ENCODE measurements around the gene PYGO2. TPM values are rescaled to one million over a fixed set of nuclear protein-coding genes. Genes with fewer than 3 reads are reported as not detected.

PYGO2 gene
- polyA plus RNA-seq, 4 donors: 22.1 to 34.7 (median 24.8) TPM

GRCh38 chr1:155001675-155002463 is 40.3 kb upstream of the PYGO2 start:
- 0 to 1% (median 1%) methylated on average over 26 to 38 of the region's 38 CpGs for WGBS, 3 donors
- peaks cover 0 to 27% (median 0%) of the 10 kb centered on the region in 3 donors for H3K36me3 ChIP-seq (ENCODE audit: control insufficient read depth in 3 of 3, insufficient read depth in 2 of 3, low read depth in 1 of 3, low read length in 3 of 3)
- no peaks in the 10 kb centered on the region for H3K9me3 ChIP-seq (ENCODE audit: control insufficient read depth in 2 of 2, insufficient read depth in 1 of 2, low read depth in 1 of 2, low read length in 1 of 2)
- peak; percentile 99 for DNase-seq
- H3K4me3 ChIP-seq (ENCODE audit: low read depth in 1 of 3, low read length in 3 of 3): peak overlapping the region; percentile 70 to 78 (median 77)
- no peaks in the 10 kb centered on the region for H3K27me3 ChIP-seq (ENCODE audit: control insufficient read depth in 3 of 3, insufficient read depth in 3 of 3, low read length in 3 of 3)
- FAIRE-seq: no peak
- peaks cover 8 to 43% (median 21%) of the 10 kb centered on the region in 3 donors for H3K4me1 ChIP-seq (ENCODE audit: control insufficient read depth in 3 of 3, insufficient read depth in 2 of 3, low read depth in 1 of 3, low read length in 2 of 3)
- H3K27ac ChIP-seq (ENCODE audit: low read depth in 1 of 3, low read length in 2 of 3): peak overlapping the region; percentile 91 to 97 (median 94)

- H3K27ac ChIP-seq (ENCODE audit: low read depth in 1 of 3, low read length in 2 of 3): peak overlapping the region; percentile 91 to 97 (median 94)
- H3K4me3 ChIP-seq (ENCODE audit: low read depth in 1 of 3, low read length in 3 of 3): peak overlapping the region; percentile 70 to 78 (median 77)
- DNase-seq (no peak), FAIRE-seq (no peak)
- peaks cover 0 to 22% (median 0%) of the 10 kb centered on the region in 3 donors for H3K36me3 ChIP-seq (ENCODE audit: control insufficient read depth in 3 of 3, insufficient read depth in 2 of 3, low read depth in 1 of 3, low read length in 3 of 3)
- H3K4me1 ChIP-seq (ENCODE audit: control insufficient read depth in 3 of 3, insufficient read depth in 2 of 3, low read depth in 1 of 3, low read length in 2 of 3): peaks cover 8 to 37% (median 21%) of the 10 kb centered on the region in 3 donors
- WGBS, 3 donors: 0 to 1% (median 0%) methylated on average over 11 of the region's 11 CpGs
- no peaks in the 10 kb centered on the region for H3K9me3 ChIP-seq (ENCODE audit: control insufficient read depth in 2 of 2, insufficient read depth in 1 of 2, low read depth in 1 of 2, low read length in 1 of 2)
- no peaks in the 10 kb centered on the region for H3K27me3 ChIP-seq (ENCODE audit: control insufficient read depth in 3 of 3, insufficient read depth in 3 of 3, low read length in 3 of 3)
These were observed 39.8 kb upstream of the PYGO2 start for GRCh38 chr1:155001425-155001674.

DNA sequence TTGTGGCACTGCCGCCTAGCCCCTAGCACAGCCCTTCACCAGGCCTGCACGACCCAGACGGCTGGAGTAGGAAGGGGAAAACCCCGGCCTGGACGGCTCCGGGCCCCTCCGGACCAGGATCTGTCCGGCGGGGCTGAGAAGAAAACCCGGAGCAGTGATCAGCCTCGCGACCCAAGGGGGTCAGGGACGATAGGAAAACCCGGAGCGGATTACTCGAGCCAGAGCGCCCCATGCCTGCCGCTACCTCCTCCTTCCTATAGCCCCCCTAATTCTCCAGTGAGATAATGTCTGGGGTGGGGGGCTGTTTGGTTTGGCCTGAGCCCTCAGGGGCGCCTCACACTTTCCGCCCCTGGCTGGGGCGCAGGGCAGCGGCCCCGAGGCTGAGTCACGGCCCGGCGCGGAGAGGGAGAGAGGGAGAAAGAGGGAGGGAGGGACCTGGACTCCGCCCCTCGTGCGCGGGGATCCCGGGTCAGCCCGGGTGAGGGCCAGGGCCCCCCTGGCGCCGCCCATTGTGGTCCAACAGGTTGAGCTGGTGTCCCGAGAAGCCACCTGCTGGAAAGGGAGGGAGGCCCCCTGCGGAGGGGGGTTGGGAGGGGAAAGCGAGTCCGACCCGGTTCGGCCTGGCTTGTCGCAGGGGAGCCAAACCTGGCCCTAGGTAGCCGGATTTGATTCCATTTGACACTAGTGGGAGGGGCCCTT is 39.3 kb upstream of the PYGO2 start:
- peaks cover 3 to 33% (median 18%) of the 10 kb centered on the region in 3 donors for H3K4me1 ChIP-seq (ENCODE audit: control insufficient read depth in 3 of 3, insufficient read depth in 2 of 3, low read depth in 1 of 3, low read length in 2 of 3)
- WGBS, 3 donors: 0 to 1% (median 1%) methylated on average over 33 to 43 of the region's 43 CpGs
- H3K27me3 ChIP-seq (ENCODE audit: control insufficient read depth in 3 of 3, insufficient read depth in 3 of 3, low read length in 3 of 3): no peaks in the 10 kb centered on the region
- no peaks in the 10 kb centered on the region for H3K9me3 ChIP-seq (ENCODE audit: control insufficient read depth in 2 of 2, insufficient read depth in 1 of 2, low read depth in 1 of 2, low read length in 1 of 2)
- peaks cover 0 to 17% (median 0%) of the 10 kb centered on the region in 3 donors for H3K36me3 ChIP-seq (ENCODE audit: control insufficient read depth in 3 of 3, insufficient read depth in 2 of 3, low read depth in 1 of 3, low read length in 3 of 3)
- H3K27ac ChIP-seq (ENCODE audit: low read depth in 1 of 3, low read length in 2 of 3): peak overlapping the region; percentile 91 to 97 (median 94)
- no peak for FAIRE-seq
- peak; percentile 96 to 99 for DNase-seq
- peak overlapping the region; percentile 70 to 78 (median 77) for H3K4me3 ChIP-seq (ENCODE audit: low read depth in 1 of 3, low read length in 3 of 3)

DNA sequence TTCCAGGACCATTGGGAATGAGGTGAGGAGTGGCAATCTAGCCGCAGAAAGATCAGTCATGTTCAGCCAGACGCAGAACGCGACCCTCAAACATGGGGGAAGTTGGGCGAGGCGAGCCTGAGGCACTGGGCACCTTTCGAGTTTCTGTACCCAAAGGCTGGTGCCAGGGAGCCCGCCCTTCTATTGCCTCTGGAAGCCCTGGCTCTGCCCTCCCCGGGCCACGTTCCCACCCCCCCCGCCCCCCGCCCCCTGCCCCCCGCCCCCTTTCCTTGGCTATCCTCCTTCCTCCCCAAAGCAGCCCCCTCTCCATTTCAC is 38.8 kb upstream of the PYGO2 start:
- peaks cover 1 to 28% (median 13%) of the 10 kb centered on the region in 3 donors for H3K4me1 ChIP-seq (ENCODE audit: control insufficient read depth in 3 of 3, insufficient read depth in 2 of 3, low read depth in 1 of 3, low read length in 2 of 3)
- peaks cover 0 to 12% (median 0%) of the 10 kb centered on the region in 3 donors for H3K36me3 ChIP-seq (ENCODE audit: control insufficient read depth in 3 of 3, insufficient read depth in 2 of 3, low read depth in 1 of 3, low read length in 3 of 3)
- 1 to 3% (median 2%) methylated on average over 7 to 11 of the region's 13 CpGs for WGBS, 3 donors
- no peaks in the 10 kb centered on the region for H3K27me3 ChIP-seq (ENCODE audit: control insufficient read depth in 3 of 3, insufficient read depth in 3 of 3, low read length in 3 of 3)
- no peak for DNase-seq
- peak overlapping the region; percentile 70 to 78 (median 77) for H3K4me3 ChIP-seq (ENCODE audit: low read depth in 1 of 3, low read length in 3 of 3)
- peak overlapping the region; percentile 91 to 97 (median 94) for H3K27ac ChIP-seq (ENCODE audit: low read depth in 1 of 3, low read length in 2 of 3)
- FAIRE-seq: no peak
- H3K9me3 ChIP-seq (ENCODE audit: control insufficient read depth in 2 of 2, insufficient read depth in 1 of 2, low read depth in 1 of 2, low read length in 1 of 2): no peaks in the 10 kb centered on the region

DNA sequence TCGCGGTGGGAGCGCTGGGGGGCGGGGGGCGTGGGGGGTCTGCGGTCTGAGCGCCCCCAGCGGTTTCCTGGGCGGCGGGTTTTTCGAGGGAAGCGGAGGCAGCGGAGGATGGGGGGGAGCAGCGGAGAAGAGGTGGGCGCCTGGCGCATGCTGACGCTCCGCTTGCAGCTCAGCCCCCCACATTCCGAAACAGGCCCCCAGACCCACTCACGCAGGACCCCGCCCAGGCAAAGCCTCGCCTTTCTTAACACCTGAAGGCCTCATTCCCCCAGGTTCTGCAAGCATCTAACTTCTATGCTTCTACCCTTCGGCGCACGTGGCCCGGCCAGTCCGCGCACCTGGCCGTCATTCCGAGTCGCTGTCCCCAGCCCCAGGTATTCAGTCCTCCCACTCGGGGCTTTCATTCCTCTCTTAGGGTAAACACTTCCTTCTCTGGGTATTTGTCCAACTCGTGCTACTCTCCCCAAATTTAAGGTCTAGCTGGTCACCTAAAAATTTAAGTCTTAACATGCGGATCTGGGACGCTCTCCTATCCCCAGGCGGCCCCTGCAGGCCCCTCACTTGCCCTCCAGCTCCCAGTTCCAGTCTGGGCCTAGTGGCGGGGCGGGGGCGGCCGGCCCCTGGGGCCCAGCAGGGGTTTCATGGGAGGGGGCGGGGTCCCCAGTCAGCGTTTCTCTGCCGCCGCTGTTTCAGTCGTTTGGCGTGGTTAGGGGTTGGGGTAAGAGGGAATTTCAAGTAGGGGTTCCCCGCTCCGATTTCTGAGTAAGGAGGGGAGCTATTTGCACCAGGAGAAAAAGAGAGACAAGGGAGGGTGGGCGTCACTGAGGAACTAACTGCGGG is 38.2 kb upstream of the PYGO2 start:
- Histone ChIP-seq H3K36me3 (ENCODE audit: control insufficient read depth in 3 of 3, insufficient read depth in 2 of 3, low read depth in 1 of 3, low read length in 3 of 3) (peaks cover 0 to 8% (median 0%) of the 10 kb centered on the region in 3 donors), H3K27me3 (ENCODE audit: control insufficient read depth in 3 of 3, insufficient read depth in 3 of 3, low read length in 3 of 3) (no peaks in the 10 kb centered on the region), H3K9me3 (ENCODE audit: control insufficient read depth in 2 of 2, insufficient read depth in 1 of 2, low read depth in 1 of 2, low read length in 1 of 2) (no peaks in the 10 kb centered on the region), H3K4me3 (ENCODE audit: low read depth in 1 of 3, low read length in 3 of 3) (peak overlapping the region; percentile 70 to 78 (median 77)), H3K27ac (ENCODE audit: low read depth in 1 of 3, low read length in 2 of 3) (peak overlapping the region; percentile 91 to 97 (median 94)), H3K4me1 (ENCODE audit: control insufficient read depth in 3 of 3, insufficient read depth in 2 of 3, low read depth in 1 of 3, low read length in 2 of 3) (peaks cover 1 to 24% (median 8%) of the 10 kb centered on the region in 3 donors)
- WGBS, 3 donors: 2 to 5% (median 3%) methylated on average over 37 to 50 of the region's 50 CpGs
- FAIRE-seq (no peak), DNase-seq (peak; percentile 60 to 78)

DNA sequence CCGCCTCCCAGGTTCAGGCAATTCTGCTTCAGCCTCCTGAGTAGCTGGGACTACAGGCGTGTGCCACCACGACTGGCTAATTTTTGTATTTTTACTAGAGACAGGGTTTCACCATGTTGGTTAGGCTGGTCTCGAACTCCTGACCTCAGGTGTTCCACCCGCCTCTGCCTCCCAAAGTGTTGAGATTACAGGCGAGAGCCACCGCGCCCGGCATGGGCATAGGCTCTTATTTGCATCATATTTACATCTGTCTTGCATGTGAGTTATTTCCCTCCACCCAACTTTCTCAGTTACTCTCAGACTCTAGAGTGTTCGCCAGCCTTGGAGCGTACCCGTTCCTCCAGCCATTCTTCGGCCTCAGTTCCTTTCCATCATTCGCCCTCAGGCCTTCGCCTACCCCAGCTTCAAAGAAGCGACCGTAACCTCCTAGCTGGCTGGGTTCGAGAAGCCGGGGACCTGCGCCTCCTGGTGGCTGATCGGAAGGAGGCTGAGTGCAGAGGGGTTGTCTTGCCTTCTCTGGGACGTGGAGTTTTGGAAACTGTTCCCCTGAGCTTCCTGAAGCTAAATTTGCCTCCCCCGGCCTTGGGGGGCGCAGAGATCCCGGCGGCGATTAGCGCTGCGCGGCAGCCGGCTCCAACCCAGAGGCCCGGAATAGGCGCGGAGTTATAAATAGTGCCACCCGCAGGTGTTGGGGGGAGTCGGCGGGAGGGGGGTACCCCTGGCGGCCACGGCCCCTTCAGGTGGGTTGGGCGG is 37.4 kb upstream of the PYGO2 start:
- 10 to 11% (median 11%) methylated on average over 40 of the region's 40 CpGs for WGBS, 3 donors
- peak overlapping the region; percentile 49 to 97 (median 51) for H3K27ac ChIP-seq (ENCODE audit: low read depth in 1 of 3, low read length in 2 of 3)
- H3K36me3 ChIP-seq (ENCODE audit: control insufficient read depth in 3 of 3, insufficient read depth in 2 of 3, low read depth in 1 of 3, low read length in 3 of 3): no peaks in the 10 kb centered on the region
- H3K4me1 ChIP-seq (ENCODE audit: control insufficient read depth in 3 of 3, insufficient read depth in 2 of 3, low read depth in 1 of 3, low read length in 2 of 3): peaks cover 1 to 20% (median 3%) of the 10 kb centered on the region in 3 donors
- FAIRE-seq (no peak), DNase-seq (peak; percentile 70 to 80)
- H3K4me3 ChIP-seq (ENCODE audit: low read depth in 1 of 3, low read length in 3 of 3): peak overlapping the region; percentile 16 to 78 (median 77)
- no peaks in the 10 kb centered on the region for H3K27me3 ChIP-seq (ENCODE audit: control insufficient read depth in 3 of 3, insufficient read depth in 3 of 3, low read length in 3 of 3)
- no peaks in the 10 kb centered on the region for H3K9me3 ChIP-seq (ENCODE audit: control insufficient read depth in 2 of 2, insufficient read depth in 1 of 2, low read depth in 1 of 2, low read length in 1 of 2)

DNA sequence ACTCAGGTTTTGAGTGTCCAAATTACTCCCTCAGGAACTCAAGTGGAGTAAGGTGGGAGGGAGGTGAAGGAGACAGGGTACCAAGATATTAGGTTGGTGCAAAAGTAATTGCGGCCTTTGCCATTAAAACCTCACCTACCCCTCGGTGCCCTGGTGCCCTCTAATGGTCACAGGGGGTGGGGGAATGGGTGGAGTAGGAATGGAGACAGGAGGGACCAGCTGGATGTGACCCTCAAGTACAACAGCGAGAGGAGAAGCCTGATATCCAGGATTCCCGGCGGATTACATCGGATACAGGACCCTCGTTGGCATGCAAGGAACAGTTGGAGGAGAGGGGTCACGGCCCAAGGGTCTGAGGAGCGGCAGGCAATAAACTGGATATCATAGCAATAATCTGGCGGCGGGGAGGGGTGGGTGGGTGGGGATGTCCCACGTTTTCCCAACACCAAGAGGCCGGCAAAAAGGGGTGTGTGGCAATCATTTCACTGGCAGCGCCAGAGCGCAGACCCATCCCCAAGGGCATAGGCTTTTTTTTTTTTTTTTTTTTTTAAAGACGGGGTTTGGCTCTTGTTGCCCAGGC is 36.7 kb upstream of the PYGO2 start:
- FAIRE-seq (no peak), DNase-seq (no peak)
- WGBS, 3 donors: 71 to 74% (median 71%) methylated on average over 15 to 16 of the region's 16 CpGs

More for the DNA sequence above, 36.7 kb upstream of the PYGO2 start:
- peaks cover 1 to 20% (median 3%) of the 10 kb centered on the region in 3 donors for H3K4me1 ChIP-seq (ENCODE audit: control insufficient read depth in 3 of 3, insufficient read depth in 2 of 3, low read depth in 1 of 3, low read length in 2 of 3)
- no peaks in the 10 kb centered on the region for H3K27me3 ChIP-seq (ENCODE audit: control insufficient read depth in 3 of 3, insufficient read depth in 3 of 3, low read length in 3 of 3)
- no peak overlapping the region for H3K4me3 ChIP-seq (ENCODE audit: low read depth in 1 of 3, low read length in 3 of 3)
- H3K9me3 ChIP-seq (ENCODE audit: control insufficient read depth in 2 of 2, insufficient read depth in 1 of 2, low read depth in 1 of 2, low read length in 1 of 2): no peaks in the 10 kb centered on the region
- H3K36me3 ChIP-seq (ENCODE audit: control insufficient read depth in 3 of 3, insufficient read depth in 2 of 3, low read depth in 1 of 3, low read length in 3 of 3): peaks cover 0 to 4% (median 0%) of the 10 kb centered on the region in 3 donors
- no peak overlapping the region for H3K27ac ChIP-seq (ENCODE audit: low read depth in 1 of 3, low read length in 2 of 3)
